Measurements from ENCODE around the gene PWWP2A. TPM values are rescaled to one million over a fixed set of nuclear protein-coding genes. Genes with fewer than 3 reads are reported as not detected.

PWWP2A gene
- total and polyA plus RNA-seq, 2 of the 4 experiments (the other 2 are of a cell fraction), result 8.8 to 12.5 TPM

DNA sequence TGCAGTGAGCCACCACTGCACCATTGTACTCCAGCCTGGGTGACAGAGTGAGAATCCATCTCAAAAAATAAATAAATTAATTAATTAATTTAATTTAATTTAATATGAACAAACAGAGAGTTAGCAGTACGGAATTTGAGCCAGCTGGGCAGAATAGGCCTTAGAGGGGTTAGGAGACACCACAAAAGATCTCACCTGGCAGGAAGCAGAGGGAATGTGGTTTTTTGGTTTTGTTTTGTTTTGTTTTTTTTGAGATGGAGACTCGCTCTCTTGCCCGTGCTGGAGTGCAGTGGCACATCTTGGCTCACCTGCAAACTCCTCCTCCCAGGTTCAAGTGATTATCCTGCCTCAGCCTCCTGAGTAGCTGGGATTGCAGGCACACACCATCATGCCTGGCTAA is 31.8 kb upstream of the PWWP2A start:
- no peak overlapping the region for H2AFZ ChIP-seq (replicated peaks; ENCODE audit: low read length, poor library complexity)
- H4K8ac ChIP-seq (ENCODE audit: low read depth in 2 of 2, low read length in 2 of 2), result no peak overlapping the region
- no peak overlapping the region for H3K14ac ChIP-seq (replicated peaks; ENCODE audit: low read depth, low read length)
- no peak for DNase-seq
- no peak overlapping the region for H3K56ac ChIP-seq (ENCODE audit: extremely low read depth, insufficient read depth, low read length)
- no peak overlapping the region for H2BK5ac ChIP-seq (ENCODE audit: low read depth, low read length, poor library complexity, severe bottlenecking)
- no peak overlapping the region for H2BK20ac ChIP-seq (ENCODE audit: low read depth, low read length)
- BruUV-seq (replicated peaks), result no TSS peak
- no peak overlapping the region for H2AK9ac ChIP-seq (replicated peaks; ENCODE audit: low read depth, low read length, poor library complexity)
- no peak overlapping the region for H2BK15ac ChIP-seq (ENCODE audit: low read depth, low read length)
- ATAC-seq (ENCODE audit: low read depth), result no peak
- H3K23ac ChIP-seq (ENCODE audit: low read depth, low read length), result no peak overlapping the region
- H3K27ac ChIP-seq (ENCODE audit: insufficient read depth, low read length), result no peak overlapping the region
- no peaks in the 10 kb centered on the region for H3K9me1 ChIP-seq (ENCODE audit: insufficient read depth, low read length)
- POLR2A ChIA-PET (ENCODE audit: unreplicated experiment), result no interaction called here
- H3K4ac ChIP-seq (ENCODE audit: low read depth, low read length), result no peak overlapping the region
- no peak overlapping the region for H3K18ac ChIP-seq (ENCODE audit: low read depth, low read length)
- H2AK5ac ChIP-seq (ENCODE audit: low read depth, low read length), result no peak overlapping the region
- no peak overlapping the region for H4K5ac ChIP-seq (ENCODE audit: low read depth, low read length)
- TF ChIP-seq BHLHE40 (IDR thresholded peaks at IDR 0.05; ENCODE audit: low read depth, low read length), result no peak
- no peak for TF ChIP-seq MAFK (IDR thresholded peaks at IDR 0.05; ENCODE audit: low read depth, low read length)
- TF ChIP-seq, protein P1, sequence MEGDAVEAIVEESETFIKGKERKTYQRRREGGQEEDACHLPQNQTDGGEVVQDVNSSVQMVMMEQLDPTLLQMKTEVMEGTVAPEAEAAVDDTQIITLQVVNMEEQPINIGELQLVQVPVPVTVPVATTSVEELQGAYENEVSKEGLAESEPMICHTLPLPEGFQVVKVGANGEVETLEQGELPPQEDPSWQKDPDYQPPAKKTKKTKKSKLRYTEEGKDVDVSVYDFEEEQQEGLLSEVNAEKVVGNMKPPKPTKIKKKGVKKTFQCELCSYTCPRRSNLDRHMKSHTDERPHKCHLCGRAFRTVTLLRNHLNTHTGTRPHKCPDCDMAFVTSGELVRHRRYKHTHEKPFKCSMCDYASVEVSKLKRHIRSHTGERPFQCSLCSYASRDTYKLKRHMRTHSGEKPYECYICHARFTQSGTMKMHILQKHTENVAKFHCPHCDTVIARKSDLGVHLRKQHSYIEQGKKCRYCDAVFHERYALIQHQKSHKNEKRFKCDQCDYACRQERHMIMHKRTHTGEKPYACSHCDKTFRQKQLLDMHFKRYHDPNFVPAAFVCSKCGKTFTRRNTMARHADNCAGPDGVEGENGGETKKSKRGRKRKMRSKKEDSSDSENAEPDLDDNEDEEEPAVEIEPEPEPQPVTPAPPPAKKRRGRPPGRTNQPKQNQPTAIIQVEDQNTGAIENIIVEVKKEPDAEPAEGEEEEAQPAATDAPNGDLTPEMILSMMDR (conservative IDR thresholded peaks at IDR 0.05; ENCODE audit: low read depth, low read length), result no peak
- no peak for TF ChIP-seq RFX5 (IDR thresholded peaks at IDR 0.05; ENCODE audit: low read depth, low read length)
- TF ChIP-seq RAD21 (IDR thresholded peaks at IDR 0.05; ENCODE audit: low read length), result no peak
- no peak for TF ChIP-seq RCOR1 (IDR thresholded peaks at IDR 0.05; ENCODE audit: insufficient replicate concordance, low read length)
- no peak for TF ChIP-seq CEBPB (IDR thresholded peaks at IDR 0.05; ENCODE audit: low read depth, low read length)
- TF ChIP-seq SMC3 (IDR thresholded peaks at IDR 0.05; ENCODE audit: low read depth, low read length), result no peak
- no peak for TF ChIP-seq MXI1 (IDR thresholded peaks at IDR 0.05; ENCODE audit: borderline replicate concordance, low read depth, low read length)
- TF ChIP-seq ELK1 (IDR thresholded peaks at IDR 0.05; ENCODE audit: borderline replicate concordance, low read depth, low read length), result no peak
- no peak for TF ChIP-seq FOS (IDR thresholded peaks at IDR 0.05; ENCODE audit: low read depth, low read length)
- no peak for TF ChIP-seq NFE2L2 (IDR thresholded peaks at IDR 0.05; ENCODE audit: low read depth, low read length)
- no peak for TF ChIP-seq POLR2A (IDR thresholded peaks at IDR 0.05; ENCODE audit: low read depth, low read length)
- TF ChIP-seq CHD1 (IDR thresholded peaks at IDR 0.05; ENCODE audit: low read depth, low read length), result no peak
- no peak for TF ChIP-seq USF2 (IDR thresholded peaks at IDR 0.05; ENCODE audit: low read depth, low read length)
- no peak for TF ChIP-seq MAZ (IDR thresholded peaks at IDR 0.05; ENCODE audit: borderline replicate concordance, low read depth, low read length)
- no peaks in the 10 kb centered on the region for H3K9me3 ChIP-seq (ENCODE audit: control insufficient read depth, insufficient read depth, low read length)
- dilution Hi-C loops (cut with HindIII; ENCODE audit: low sequenced_read_pairs, unreplicated experiment) (no loop called here), in situ Hi-C loops (cut with MboI; ENCODE audit: low sequenced_read_pairs) (no loop called here), intact Hi-C loops (cut with micrococcal nuclease) (no loop called here)
- H3K27me3 ChIP-seq (ENCODE audit: control insufficient read depth, insufficient read depth, low read length), result no peaks in the 10 kb centered on the region
- no peak overlapping the region for H3K4me2 ChIP-seq (ENCODE audit: low read depth, low read length)
- H3K4me3 ChIP-seq (ENCODE audit: insufficient read depth, low read depth, low read length), result no peak overlapping the region
- no peak overlapping the region for H4K91ac ChIP-seq (ENCODE audit: insufficient read depth, low read depth, low read length)
- H3K4me1 ChIP-seq (ENCODE audit: control insufficient read depth, insufficient read depth, low read length), result no peaks in the 10 kb centered on the region
- no peaks in the 10 kb centered on the region for H3K36me3 ChIP-seq (ENCODE audit: control insufficient read depth, insufficient read depth, low read length)
- no CpG with 5 or more reads among the region's 3 CpGs for WGBS, 2 experiments (ENCODE audit: extremely low coverage in 2 of 2, insufficient read length in 1 of 2)
- no peaks in the 10 kb centered on the region for H4K20me1 ChIP-seq (ENCODE audit: insufficient read depth, low read length)
- H3K9ac ChIP-seq (ENCODE audit: low read depth, low read length), result no peak overlapping the region
- CTCF ChIA-PET, result interaction anchor here (1.3 kb wide), 1 partner anchor 12 kb away, joined by 3 read pairs; no protein-coding TSS in a partner anchor
- no peaks in the 10 kb centered on the region for H3K79me1 ChIP-seq (ENCODE audit: low read depth in 1 of 2, low read length in 2 of 2)
- no peak overlapping the region for H2BK120ac ChIP-seq (ENCODE audit: low read depth, low read length)

Measured in IMR-90 (cell line).